ENCODE measurements around the gene MPI. TPM values are rescaled to one million over a fixed set of nuclear protein-coding genes. Genes with fewer than 3 reads are reported as not detected.

MPI gene
- total and polyA plus RNA-seq, 10 of the 15 experiments (the other 5 are each of a cell fraction or from before 2014, with no cell fraction given) = 35.6 to 93.9 (median 44.1) TPM

DNA sequence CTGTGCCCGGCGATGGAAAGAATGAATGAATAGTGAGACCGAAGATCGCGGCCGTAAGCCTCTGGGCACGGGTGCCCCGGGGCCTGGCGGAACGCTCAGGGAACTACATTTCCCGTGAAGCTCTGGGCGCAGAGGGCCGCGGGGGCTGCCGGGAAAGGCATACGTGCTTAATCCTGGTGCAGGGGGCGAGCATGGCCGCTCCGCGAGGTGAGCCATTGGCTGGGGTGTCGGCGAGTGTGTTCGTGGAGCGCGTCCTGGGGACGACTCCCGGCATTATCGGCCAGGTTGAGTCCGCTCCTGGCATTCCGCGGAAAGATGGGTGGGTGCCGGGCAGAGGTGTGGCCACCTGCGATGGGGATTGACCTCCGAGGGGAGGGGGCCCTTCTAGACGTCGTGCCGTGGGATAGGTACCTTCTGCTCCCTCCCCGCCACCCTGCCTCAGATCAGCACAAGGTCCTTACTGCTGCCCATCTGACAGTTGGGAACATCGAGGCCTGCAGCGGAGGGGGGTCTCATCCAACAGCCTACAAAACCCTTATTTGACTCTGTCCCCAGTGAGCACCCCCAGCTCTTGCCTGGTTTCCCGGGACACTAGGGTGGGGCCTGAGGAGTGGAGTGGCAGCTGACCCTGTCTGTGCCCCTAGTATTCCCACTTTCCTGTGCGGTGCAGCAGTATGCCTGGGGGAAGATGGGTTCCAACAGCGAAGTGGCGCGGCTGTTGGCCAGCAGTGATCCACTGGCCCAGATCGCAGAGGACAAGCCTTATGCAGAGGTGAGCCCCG lies at the start of gene MPI (continued):
- TF ChIP-seq CREB1 (IDR thresholded peaks at IDR 0.05; ENCODE audit: low read depth) (peak; percentile 90), DPF2 (IDR thresholded peaks at IDR 0.05) (0 out of 2 replicates have a peak, but pooled peaks have one; percentile 39), TCF12 (IDR thresholded peaks at IDR 0.05; ENCODE audit: low read depth, low read length) (peak; percentile 60; the same call in 1 of the 2 replicates), POU2F2 (IDR thresholded peaks at IDR 0.05; ENCODE audit: borderline replicate concordance, low read depth, low read length) (peak; percentile 81; the same call in 2 of the 3 replicates), YY1 (IDR thresholded peaks at IDR 0.05; ENCODE audit: low read depth, low read length) (peak; percentile 97), ATF7 (IDR thresholded peaks at IDR 0.05; ENCODE audit: low read depth) (peak; percentile 39; the same call in 1 of the 2 replicates), ZNF384 (IDR thresholded peaks at IDR 0.05; ENCODE audit: borderline replicate concordance, low read depth, low read length) (no peak), ZNF207 (IDR thresholded peaks at IDR 0.05; ENCODE audit: borderline replicate concordance) (peak; percentile 20; the same call in 1 of the 2 replicates), MXI1 (IDR thresholded peaks at IDR 0.05; ENCODE audit: low read depth, low read length) (peak; percentile 95), POLR2A (IDR thresholded peaks at IDR 0.05; ENCODE audit: low read depth, low read length) (peak; percentile 99), CREM (IDR thresholded peaks at IDR 0.05; ENCODE audit: low read depth) (peak; percentile 93), CHD1 (IDR thresholded peaks at IDR 0.05; ENCODE audit: low read depth, low read length) (no peak), FOS (IDR thresholded peaks at IDR 0.05; ENCODE audit: borderline replicate concordance, extremely low read depth, insufficient read length) (no peak), CHD2 (IDR thresholded peaks at IDR 0.05; ENCODE audit: borderline replicate concordance, low read depth, low read length) (peak; percentile 66; the same call in 1 of the 2 replicates), POLR2AphosphoS2 (IDR thresholded peaks at IDR 0.05; ENCODE audit: low read depth, low read length) (peak; percentile 57; the same call in 1 of the 2 replicates), BHLHE40 (IDR thresholded peaks at IDR 0.05; ENCODE audit: borderline replicate concordance in 1 of 2, low read depth in 2 of 2, low read length in 1 of 2) (peak; percentile 37 to 80; a peak in 3 of 4 replicates), RAD21 (IDR thresholded peaks at IDR 0.05; ENCODE audit: insufficient read depth, low read depth, low read length) (no peak), GABPA (IDR thresholded peaks at IDR 0.05; ENCODE audit: low read depth) (no peak), MTA2 (IDR thresholded peaks at IDR 0.05; ENCODE audit: low read depth) (peak; percentile 21; the same call in 1 of the 2 replicates)
- TF ChIP-seq, protein P1, sequence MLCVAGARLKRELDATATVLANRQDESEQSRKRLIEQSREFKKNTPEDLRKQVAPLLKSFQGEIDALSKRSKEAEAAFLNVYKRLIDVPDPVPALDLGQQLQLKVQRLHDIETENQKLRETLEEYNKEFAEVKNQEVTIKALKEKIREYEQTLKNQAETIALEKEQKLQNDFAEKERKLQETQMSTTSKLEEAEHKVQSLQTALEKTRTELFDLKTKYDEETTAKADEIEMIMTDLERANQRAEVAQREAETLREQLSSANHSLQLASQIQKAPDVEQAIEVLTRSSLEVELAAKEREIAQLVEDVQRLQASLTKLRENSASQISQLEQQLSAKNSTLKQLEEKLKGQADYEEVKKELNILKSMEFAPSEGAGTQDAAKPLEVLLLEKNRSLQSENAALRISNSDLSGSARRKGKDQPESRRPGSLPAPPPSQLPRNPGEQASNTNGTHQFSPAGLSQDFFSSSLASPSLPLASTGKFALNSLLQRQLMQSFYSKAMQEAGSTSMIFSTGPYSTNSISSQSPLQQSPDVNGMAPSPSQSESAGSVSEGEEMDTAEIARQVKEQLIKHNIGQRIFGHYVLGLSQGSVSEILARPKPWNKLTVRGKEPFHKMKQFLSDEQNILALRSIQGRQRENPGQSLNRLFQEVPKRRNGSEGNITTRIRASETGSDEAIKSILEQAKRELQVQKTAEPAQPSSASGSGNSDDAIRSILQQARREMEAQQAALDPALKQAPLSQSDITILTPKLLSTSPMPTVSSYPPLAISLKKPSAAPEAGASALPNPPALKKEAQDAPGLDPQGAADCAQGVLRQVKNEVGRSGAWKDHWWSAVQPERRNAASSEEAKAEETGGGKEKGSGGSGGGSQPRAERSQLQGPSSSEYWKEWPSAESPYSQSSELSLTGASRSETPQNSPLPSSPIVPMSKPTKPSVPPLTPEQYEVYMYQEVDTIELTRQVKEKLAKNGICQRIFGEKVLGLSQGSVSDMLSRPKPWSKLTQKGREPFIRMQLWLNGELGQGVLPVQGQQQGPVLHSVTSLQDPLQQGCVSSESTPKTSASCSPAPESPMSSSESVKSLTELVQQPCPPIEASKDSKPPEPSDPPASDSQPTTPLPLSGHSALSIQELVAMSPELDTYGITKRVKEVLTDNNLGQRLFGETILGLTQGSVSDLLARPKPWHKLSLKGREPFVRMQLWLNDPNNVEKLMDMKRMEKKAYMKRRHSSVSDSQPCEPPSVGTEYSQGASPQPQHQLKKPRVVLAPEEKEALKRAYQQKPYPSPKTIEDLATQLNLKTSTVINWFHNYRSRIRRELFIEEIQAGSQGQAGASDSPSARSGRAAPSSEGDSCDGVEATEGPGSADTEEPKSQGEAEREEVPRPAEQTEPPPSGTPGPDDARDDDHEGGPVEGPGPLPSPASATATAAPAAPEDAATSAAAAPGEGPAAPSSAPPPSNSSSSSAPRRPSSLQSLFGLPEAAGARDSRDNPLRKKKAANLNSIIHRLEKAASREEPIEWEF (IDR thresholded peaks at IDR 0.05; ENCODE audit: insufficient replicate concordance, low read depth, low read length) = no peak
- TF ChIP-seq, protein P2, sequence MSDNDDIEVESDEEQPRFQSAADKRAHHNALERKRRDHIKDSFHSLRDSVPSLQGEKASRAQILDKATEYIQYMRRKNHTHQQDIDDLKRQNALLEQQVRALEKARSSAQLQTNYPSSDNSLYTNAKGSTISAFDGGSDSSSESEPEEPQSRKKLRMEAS (IDR thresholded peaks at IDR 0.05; ENCODE audit: low read depth, low read length) = peak; percentile 74
- TF ChIP-seq, protein P3, sequence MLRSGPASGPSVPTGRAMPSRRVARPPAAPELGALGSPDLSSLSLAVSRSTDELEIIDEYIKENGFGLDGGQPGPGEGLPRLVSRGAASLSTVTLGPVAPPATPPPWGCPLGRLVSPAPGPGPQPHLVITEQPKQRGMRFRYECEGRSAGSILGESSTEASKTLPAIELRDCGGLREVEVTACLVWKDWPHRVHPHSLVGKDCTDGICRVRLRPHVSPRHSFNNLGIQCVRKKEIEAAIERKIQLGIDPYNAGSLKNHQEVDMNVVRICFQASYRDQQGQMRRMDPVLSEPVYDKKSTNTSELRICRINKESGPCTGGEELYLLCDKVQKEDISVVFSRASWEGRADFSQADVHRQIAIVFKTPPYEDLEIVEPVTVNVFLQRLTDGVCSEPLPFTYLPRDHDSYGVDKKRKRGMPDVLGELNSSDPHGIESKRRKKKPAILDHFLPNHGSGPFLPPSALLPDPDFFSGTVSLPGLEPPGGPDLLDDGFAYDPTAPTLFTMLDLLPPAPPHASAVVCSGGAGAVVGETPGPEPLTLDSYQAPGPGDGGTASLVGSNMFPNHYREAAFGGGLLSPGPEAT (IDR thresholded peaks at IDR 0.05; ENCODE audit: low read depth) = peak; percentile 60
- TF ChIP-seq, protein P4, sequence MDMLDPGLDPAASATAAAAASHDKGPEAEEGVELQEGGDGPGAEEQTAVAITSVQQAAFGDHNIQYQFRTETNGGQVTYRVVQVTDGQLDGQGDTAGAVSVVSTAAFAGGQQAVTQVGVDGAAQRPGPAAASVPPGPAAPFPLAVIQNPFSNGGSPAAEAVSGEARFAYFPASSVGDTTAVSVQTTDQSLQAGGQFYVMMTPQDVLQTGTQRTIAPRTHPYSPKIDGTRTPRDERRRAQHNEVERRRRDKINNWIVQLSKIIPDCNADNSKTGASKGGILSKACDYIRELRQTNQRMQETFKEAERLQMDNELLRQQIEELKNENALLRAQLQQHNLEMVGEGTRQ (IDR thresholded peaks at IDR 0.05; ENCODE audit: borderline replicate concordance, low read depth, low read length) = no peak

Measured in GM12878 (cell line).